Measurements from ENCODE around the gene ELMO2. TPM values are rescaled to one million over a fixed set of nuclear protein-coding genes. Genes with fewer than 3 reads are reported as not detected.
A peak's percentile ranks its signal among the peaks of the same experiment; 100 is the strongest.

ELMO2 gene
- total RNA-seq, 1 experiment from 2014 or later = 28.4 TPM

- no peak for TF ChIP-seq ZNF263 (CRISPR knock-in tag; IDR thresholded peaks at IDR 0.05; ENCODE audit: low read depth)
- no peak for TF ChIP-seq ATF3 (CRISPR knock-in tag; conservative IDR thresholded peaks at IDR 0.05)
- TF ChIP-seq JUN (CRISPR knock-in tag; IDR thresholded peaks at IDR 0.05) = no peak
- H3K4me1 Mint-ChIP-seq = peaks cover 36% of the 10 kb centered on the region
- CTCF ChIA-PET = interaction anchor here (1.6 to 6.0 kb wide), 4 partner anchors 17 to 202 kb away, joined by 5 to 43 read pairs (median 22); partner anchors contain the start of gene CDH22
These were observed 75.5 kb downstream of the ELMO2 start for GRCh38 chr20:46330831-46331371.

GRCh38 chr20:46330072-46330763 lies 76.2 kb downstream of the ELMO2 start:
- DNase-seq (ENCODE audit: low spot score) (no peak), ATAC-seq (no peak)
- Mint-ChIP-seq H3K27ac (no peak overlapping the region), H3K27me3 (ENCODE audit: low read depth) (peaks cover 3% of the 10 kb centered on the region), H3K4me3 (no peak overlapping the region), H3K4me1 (peaks cover 36% of the 10 kb centered on the region), H3K9me3 (no peaks in the 10 kb centered on the region), H3K36me3 (no peaks in the 10 kb centered on the region)
- TF ChIP-seq FOXJ3 (CRISPR knock-in tag; IDR thresholded peaks at IDR 0.05; ENCODE audit: borderline replicate concordance) (no peak), ARID4B (CRISPR knock-in tag; IDR thresholded peaks at IDR 0.05; ENCODE audit: borderline replicate concordance) (no peak), KAT7 (CRISPR knock-in tag; IDR thresholded peaks at IDR 0.05; ENCODE audit: borderline replicate concordance) (no peak), SMAD4 (CRISPR knock-in tag; IDR thresholded peaks at IDR 0.05) (no peak), GTF2I (CRISPR knock-in tag; conservative IDR thresholded peaks at IDR 0.05) (no peak), NFATC4 (CRISPR knock-in tag; IDR thresholded peaks at IDR 0.05) (no peak), ZNF671 (CRISPR knock-in tag; IDR thresholded peaks at IDR 0.05) (no peak)
- CTCF ChIA-PET = interaction anchor here (0.6 to 6.0 kb wide), 6 partner anchors 18 to 202 kb away, joined by 3 to 43 read pairs (median 8); partner anchors contain the start of gene CDH22
- POLR2A ChIA-PET = no interaction called here

More at GRCh38 chr20:46330831-46331371, 75.5 kb downstream of the ELMO2 start:
- Mint-ChIP-seq H3K27ac (no peak overlapping the region), H3K27me3 (ENCODE audit: low read depth) (peaks cover 7% of the 10 kb centered on the region), H3K9me3 (no peaks in the 10 kb centered on the region), H3K4me3 (no peak overlapping the region), H3K36me3 (no peaks in the 10 kb centered on the region)
- POLR2A ChIA-PET = no interaction called here
- no peak for DNase-seq (ENCODE audit: low spot score)
- no peak for ATAC-seq

GRCh38 chr20:46328200-46328882 lies 78.1 kb downstream of the ELMO2 start:
- Mint-ChIP-seq H3K4me3 (no peak overlapping the region), H3K36me3 (no peaks in the 10 kb centered on the region), H3K9me3 (no peaks in the 10 kb centered on the region), H3K4me1 (peaks cover 25% of the 10 kb centered on the region), H3K27me3 (ENCODE audit: low read depth) (no peaks in the 10 kb centered on the region; the same call in 1 of the 2 replicates), H3K27ac (no peak overlapping the region)
- DNase-seq (ENCODE audit: low spot score) (no peak), ATAC-seq (peak; percentile 16)
- POLR2A ChIA-PET = no interaction called here
- CTCF ChIA-PET = interaction anchor here (1.1 to 2.2 kb wide), 4 partner anchors 21 to 200 kb away, joined by 3 to 7 read pairs (median 5); no protein-coding TSS in a partner anchor
- TF ChIP-seq STAT6 (CRISPR knock-in tag; conservative IDR thresholded peaks at IDR 0.05; ENCODE audit: low read depth) (no peak), RELA (CRISPR knock-in tag; IDR thresholded peaks at IDR 0.05; ENCODE audit: borderline replicate concordance) (no peak), TCF7 (CRISPR knock-in tag; IDR thresholded peaks at IDR 0.05; ENCODE audit: low read depth) (no peak), ZNF423 (CRISPR knock-in tag; IDR thresholded peaks at IDR 0.05) (no peak), JAZF1 (CRISPR knock-in tag; IDR thresholded peaks at IDR 0.05) (no peak), ZNF138 (CRISPR knock-in tag; conservative IDR thresholded peaks at IDR 0.05) (no peak), E2F1 (CRISPR knock-in tag; IDR thresholded peaks at IDR 0.05) (no peak), FOXK1 (CRISPR knock-in tag; IDR thresholded peaks at IDR 0.05) (no peak), USF2 (CRISPR knock-in tag; IDR thresholded peaks at IDR 0.05) (no peak), MLX (CRISPR knock-in tag; IDR thresholded peaks at IDR 0.05) (no peak)
